NCI-H1694 treated with DMSO at 0.1 percent for 48 hours (cell line): Measurements from ENCODE around the gene PTPRA.
"Not testable (repeated sequence)": the region's sequence is repeated elsewhere in the genome, so short reads cannot be mapped to it uniquely, and the experiment has no call there.

Experiments
- DNase-seq: peaks from one replicate; lab custom pipeline; 2025; lab: John Stamatoyannopoulos, UW

The PTPRA gene

DNA sequence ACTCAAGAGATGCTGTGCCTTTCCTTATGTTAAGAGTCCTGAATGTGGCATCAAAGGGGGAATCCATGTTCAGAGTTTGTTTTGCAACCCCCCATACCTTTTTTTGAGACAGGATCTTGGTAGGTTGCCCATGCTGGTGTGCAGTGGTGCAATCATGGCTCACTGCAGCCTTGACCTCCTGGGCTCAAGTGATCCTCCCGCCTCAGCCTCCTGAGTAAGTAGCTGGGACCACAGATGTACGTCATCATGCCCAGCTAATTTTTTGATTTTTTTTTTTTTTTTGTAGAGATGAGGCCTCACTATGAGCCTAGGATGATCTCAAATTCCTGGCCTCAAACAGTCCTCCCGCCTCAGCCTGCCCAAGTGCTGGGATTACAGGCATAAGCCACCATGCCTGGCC is 16.5 kb downstream of the PTPRA start:
- no peak for DNase-seq

DNA sequence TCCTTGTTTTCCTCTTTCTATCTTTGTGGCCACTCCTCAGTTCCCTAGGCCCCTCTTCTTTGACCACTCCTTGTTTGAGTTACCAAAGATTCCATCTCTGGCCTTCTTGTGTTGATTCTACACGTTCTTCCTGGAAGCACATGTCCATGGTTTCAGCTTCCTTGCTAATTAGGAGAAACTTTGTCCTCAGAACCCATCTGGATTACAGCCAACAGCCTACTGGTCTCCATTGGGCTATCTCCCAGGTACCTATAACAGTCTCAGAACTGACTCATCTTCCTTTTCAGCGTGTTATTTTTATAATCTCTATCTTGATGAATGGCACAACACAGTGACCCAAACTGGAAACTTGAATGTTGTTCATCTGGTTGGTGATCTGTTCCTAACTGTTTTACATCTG is 17.5 kb downstream of the PTPRA start:
- DNase-seq = no peak

DNA sequence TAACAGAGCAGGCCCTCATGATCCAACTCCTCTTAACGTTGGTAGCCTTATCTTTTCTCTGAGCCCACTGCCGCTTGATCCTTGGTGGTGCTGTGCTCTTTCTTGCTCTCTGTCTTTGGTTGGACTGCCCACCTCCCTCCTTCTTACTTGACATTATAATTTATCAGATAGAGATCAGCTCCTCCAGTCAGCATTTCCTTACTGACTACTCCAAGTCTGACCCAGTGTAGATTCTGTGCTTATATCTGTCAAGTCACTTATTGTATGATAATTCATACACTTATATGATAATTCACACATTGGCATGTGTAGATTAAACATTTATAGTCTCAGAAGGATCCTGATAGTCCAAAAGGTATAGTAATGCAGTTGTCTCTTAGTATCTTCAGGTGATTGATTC is 18.1 kb downstream of the PTPRA start:
- DNase-seq = no peak

DNA sequence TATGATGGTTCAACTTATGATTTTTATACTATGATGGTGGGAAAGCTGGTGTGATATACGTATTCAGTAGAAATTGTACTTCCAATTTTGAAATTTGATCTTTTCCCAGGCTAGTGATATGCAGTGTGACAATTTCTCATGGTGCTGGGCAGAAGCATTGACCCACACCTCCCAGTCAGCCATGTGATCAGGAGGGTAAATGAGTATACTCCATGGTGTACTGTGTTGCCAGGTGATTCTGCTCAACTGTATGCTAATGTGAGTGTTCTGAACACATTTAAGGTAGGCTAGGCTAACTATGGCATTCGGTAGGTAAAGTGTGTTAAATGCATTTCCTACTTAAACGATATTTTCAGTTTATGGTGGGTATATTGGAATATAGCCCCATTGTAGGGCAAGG is 19.1 kb downstream of the PTPRA start:
- no peak for DNase-seq

DNA sequence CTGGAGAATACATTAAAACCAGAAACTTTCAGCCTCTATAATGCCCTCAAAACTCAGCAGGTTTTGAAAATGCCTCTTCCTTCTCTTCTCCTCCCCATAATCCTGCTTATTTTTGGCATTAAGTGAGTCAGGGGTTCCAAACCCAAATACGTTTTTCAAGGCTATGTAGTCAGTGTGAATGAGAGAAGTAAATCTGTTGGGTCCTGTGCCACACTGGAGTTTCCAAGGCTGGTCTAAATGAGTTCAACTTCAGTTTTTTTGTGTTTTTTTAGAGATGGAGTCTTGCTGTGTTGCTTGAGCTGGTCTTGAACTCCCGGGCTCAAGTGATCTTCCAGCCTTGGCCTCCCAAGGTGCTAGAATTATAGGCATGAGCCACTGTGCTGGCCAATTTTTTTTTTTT is 20.9 kb downstream of the PTPRA start:
- no peak for DNase-seq

DNA sequence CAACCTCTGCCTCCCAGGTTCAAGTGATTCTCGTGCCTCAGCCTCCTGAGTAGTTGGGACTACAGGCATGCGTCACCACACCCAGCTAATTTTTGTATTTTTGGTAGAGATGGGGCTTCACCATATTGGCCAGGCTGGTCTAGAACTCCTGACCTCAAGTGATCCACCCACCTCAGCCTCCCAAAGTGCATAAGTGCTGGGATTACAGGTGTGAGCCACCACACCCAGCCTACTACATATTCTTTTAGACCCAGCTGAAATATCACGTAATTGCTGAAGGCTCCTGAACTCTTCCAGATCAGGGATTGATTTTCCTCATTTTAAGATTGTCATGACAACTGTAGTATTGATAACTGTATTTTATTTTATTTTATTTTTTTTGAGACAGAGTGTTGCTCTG is 21.9 kb downstream of the PTPRA start:
- DNase-seq = not testable (repeated sequence)

DNA sequence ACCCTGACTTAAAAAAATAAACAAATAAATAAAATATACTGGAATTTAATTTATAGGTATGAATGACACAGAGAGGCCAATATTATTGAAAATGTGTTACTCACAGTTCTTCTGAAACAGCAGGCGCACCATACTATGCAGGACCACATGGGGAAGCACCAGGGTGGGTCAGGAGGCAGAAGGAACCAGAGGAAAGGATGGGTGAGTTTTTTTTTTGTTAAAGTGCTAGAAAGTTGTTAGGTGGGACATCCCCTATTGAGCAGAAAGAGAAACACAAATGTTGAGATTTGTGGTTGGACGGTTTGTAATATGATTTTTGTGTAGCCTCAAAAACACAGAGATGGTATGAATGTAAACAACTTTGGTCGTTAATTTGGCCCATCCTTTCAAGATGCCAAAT is 26.0 kb downstream of the PTPRA start:
- no peak for DNase-seq

DNA sequence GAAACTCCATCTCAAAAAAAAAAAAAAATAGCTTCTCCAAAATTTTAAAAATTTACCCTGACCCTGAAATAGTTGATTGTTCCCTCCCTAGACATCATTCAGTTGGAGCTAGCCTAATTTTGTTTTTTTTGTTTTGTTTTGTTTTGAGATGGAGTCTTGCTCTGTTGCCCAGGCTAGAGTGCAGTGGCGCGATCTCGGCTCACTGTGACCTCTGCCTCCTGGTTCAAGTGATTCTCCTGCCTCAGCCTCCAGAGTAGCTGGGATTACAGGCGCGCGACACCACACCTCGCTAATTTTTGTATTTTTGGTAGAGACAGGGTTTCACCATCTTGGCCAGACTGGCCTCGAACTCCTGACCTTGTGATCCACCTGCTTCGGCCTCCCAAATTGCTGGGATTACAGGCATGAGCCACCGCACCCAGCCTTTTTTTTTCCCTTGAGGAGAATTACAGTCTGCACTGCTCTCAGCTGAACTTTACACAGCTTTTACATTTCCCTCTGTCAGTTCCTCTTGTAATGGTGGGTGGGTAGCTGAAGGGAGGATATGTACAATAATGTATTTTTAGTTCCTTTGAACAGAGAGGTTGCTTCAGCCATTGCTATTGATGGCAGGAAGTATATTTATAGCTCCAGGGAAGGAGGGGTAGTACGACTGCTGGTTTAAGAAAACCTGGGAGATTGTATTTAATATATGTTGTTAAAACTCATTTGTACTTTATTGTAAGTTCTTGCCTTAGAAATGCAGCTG is 27.7 kb downstream of the PTPRA start:
- DNase-seq = no peak

DNA sequence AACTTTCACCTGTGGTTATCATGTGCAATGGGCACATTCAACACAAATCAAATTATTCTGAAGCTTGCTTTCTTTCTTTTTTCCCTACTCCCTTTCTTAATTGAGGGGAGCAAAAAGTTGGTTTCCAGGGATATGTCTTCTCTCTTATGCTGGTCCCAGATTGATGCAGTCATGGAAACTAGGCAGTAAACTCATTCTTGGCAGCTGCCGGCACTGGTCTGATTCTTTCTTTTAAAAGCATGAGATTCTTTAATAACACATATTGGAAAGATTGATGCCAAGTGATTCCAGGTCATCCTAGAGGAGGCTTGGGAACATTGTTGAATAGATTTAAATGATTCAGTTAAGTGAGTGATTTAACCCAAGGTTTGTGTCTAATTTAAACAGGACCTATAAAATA is 29.0 kb downstream of the PTPRA start:
- DNase-seq = no peak

DNA sequence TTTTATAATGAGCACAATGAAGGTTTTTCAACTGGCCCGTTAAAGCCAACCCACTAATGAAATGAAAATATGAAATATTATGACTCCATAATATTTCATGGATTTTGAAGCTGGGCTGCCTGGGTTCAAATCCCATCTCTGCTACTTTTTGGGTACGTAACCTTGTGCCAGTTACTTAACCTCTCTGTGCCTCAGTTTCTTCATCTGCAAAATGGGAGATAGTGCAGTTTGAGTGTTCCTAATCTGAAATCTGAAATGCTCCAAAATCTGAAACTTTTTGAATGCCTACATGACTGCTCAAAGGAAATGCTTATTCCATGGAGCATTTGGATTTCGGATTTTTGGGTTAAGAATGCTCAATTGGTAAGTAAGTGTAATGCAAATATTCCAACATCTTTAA is 29.5 kb downstream of the PTPRA start:
- no peak for DNase-seq

DNA sequence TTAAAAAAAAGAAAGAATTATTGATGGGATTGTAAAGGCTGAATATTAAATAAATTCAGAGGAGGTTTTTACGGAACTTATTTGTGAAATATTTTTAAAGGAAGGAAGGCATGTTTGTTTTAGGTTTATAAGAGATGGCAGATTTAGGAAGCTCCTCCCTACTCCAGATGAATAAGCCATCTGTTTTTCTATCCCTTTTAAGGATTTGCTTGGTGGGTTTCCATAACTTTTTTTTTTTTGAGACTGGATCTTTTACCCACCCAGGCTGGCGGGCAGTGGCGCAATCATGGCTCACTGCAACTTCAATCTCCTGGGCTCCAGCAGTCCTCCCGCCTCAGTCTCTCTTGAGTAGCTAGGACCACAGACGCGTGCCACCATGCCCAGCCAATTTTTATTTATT is 30.4 kb downstream of the PTPRA start:
- DNase-seq = no peak

DNA sequence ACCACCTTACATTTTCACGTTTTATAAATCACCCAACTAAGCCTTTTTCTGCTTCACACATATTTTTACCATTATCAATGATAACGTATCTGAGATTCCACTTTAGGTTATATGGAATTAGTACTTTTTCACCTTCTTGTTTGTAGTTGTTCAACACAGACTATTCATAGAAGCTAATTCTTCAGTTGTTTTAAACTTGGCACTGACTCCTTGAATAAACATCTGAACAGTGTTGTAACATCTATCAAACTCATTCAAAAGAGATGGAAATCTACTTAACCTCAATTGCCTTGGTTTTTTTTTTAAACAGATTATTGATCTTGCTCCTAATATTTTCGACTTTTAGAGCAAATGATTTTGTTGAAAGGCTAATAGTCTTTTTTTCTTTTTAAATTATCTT is 34.2 kb downstream of the PTPRA start:
- DNase-seq = no peak

DNA sequence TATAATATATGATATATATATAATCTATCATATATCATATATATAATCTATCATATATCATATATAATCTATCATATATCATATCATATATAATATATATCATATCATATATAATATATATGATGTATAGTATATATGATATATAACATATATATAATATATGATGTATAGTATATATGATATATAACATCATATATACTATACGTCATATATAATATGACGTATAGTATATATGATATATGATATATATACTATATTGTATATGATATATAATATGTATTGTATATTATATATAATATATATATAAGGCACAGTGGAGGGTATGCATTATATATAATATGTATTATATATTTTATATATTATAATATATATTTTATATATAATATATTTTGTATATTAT is 36.7 kb downstream of the PTPRA start:
- DNase-seq = no peak

DNA sequence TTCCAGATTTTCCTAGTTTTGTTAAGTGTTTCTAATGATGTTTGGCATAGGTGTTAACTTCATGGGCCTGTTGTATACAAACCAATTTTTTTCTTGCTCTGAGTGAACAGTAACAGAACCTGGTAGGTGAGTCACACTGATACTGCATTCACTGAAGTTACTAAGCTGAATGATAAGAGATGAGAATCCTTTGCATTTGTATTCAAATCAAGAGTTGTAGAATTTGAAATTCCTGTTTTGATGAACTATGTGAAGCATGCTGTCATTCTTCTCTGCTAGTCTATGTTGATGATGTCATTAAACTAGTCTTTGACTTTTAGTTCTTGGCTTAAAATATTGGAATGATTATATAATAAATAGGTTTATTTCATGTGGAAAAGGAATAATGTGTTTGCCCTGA is 37.9 kb downstream of the PTPRA start:
- no peak for DNase-seq

DNA sequence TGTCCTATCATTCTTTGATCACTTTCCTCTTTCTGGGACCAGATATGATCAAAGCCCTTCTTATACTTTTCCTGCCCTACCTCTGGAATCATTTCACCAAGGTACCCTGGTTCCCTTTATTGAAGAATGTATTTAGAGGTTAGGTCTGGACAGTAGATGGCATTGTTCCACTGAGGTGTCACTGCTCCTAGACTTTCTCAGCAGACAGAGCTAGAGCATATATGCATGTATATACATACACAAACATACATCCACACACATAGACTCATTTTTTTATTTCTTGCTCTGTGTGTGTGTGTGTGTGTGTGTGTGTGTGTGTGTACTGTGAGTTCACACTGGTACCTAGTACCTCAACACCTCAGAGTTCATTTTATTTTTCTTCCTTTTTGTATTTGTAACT is 40.9 kb downstream of the PTPRA start:
- DNase-seq = peak; percentile 18

DNA sequence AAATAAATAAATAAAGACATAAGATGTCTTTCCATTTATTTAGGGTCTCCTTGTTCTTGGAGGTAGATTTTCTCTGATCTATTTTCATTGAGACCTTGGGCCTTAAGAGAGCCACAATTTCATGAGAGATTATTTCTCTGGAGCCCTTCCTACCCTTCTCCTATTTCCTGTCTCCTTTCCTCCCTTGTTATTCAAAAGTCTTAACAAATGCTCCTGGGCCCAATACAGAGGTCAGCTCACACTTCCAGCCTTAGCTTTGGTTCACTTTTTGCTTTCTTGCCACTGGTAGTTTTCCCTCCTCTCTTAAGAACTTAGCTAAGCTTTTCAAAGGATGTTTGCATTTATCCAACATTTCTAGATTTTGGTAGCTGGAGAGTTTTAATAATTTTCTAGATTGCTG is 44.0 kb downstream of the PTPRA start:
- DNase-seq = no peak

DNA sequence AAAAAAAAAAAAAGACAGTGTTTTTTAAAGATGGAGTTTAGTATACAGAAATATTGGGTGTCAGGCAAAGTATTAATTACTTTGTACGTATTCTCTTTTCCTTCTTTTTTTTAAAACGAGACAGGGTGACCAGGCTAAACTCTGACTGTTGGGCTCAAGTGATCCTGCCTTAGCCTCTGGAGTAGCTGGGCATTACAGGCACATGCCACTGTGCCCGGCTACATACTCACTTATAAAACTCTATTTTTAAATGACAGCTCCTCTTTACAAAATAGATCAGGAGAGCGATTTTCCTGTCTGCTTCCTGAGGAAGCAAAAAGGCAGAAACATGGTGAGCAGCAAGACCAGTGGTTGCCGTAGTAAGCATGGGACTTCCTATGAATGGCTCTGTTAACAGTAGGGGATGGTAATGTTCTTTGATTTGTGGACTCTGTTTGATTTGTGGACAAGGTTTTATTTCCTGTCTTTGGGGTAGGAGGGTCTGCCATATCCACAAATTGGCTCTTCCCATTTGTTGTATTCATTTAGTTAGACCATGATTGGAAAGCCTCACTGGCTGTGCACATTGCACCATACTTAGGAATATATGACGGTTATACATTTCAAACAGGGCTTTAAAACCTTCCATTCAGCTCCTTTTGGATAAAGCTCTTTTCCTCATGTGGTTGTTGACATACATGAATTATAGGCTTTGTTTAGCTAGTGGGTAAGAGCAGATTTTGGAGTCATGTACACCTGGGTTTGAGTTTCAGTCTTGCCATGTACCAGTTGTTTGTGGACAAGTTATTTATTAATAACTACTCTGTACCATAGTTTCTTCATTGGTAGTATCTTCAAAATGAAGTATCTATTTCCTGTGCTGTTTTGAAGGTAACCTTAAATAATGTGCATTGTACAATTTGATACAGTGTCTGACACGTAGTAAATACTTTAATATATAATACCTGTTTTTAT is 45.1 kb downstream of the PTPRA start:
- DNase-seq = no peak

DNA sequence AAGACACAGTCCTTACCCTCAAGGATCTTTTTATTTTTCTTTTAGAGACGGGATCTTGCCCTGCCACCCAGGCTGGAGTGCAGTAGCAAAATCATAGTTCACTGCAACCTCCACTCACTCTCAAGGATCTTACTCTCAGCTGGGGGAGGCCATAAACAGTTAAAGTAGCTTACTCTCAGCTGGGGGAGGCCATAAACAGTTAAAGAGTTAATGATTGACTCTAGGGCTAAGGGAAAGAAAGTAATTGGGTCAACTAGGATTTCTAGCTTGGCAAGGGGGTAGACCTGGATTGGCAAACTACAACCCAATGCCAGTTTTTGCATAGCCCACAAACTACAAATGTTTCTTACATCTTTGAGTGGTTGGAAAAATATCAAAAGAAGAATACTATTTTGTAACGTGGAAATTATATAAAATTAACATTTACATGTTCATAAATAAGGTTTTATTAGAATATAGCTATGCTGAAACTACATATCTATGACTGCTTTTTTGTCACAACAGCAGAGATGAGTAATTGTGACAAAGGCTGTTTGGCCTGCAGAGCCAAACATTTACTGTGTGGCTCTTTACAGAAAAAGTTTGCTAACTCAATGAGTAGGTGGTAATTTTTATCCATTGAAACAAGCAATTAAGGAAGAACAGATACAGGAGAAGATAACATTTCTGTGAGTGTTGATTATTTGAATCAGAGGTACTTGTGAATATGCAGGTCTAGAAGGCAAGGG is 46.4 kb downstream of the PTPRA start:
- no peak for DNase-seq

DNA sequence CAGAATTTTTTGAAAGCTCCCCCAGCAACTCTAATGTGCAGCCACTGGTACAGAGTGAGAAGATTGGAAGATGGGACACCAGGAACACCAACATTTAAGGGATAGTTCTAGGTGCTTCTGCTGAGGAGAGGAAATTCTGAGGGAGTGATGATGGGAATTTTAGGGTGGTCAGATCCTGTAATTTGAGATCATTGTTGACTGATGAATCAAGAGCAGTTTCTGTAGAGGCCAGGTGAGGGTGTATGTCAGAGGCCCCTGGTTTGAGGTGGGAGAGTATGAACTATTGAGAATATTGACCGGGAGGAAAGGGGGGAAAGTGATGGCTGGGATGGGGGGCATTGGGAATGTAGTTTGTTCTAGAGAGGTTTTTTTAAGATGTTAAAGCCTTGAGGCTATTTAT is 47.2 kb downstream of the PTPRA start:
- no peak for DNase-seq

DNA sequence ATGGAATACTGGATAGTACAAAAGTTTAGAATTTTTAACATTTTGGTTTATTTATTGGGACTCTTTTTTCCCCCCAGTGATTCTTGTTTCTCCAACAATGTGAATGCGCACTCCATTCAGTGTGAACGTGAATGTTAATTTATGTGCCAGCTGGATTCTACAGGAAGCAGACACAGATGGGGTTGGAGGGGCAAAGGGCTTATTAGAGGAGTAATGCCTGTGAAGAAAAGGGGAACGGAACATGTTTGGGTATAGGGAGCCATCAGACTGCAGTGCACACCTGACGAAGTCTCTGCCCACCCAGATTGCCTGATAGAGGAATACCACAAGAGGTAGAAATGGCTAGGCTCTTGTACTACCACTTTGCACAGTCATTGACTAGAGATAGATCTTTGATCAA is 48.2 kb downstream of the PTPRA start:
- no peak for DNase-seq

DNA sequence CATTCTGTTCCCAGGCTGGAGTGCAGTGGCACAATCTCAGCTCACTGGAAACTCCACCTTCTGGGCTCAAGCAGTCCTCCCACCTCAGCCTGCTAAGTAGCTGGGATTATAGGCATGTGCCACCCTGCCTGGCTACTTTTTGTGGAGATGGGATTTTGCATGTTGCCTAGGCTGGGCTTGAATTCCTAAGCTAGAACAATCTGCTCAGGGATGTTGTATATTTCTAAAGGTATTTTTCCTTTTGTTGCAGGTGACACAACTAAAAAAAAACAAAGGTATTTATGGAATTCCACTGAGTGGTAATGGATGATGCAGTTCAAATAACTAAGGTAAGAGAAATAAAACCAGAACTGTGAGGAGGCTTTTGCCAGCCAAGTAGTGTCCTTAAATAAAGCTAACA is 49.7 kb downstream of the PTPRA start:
- DNase-seq = no peak

DNA sequence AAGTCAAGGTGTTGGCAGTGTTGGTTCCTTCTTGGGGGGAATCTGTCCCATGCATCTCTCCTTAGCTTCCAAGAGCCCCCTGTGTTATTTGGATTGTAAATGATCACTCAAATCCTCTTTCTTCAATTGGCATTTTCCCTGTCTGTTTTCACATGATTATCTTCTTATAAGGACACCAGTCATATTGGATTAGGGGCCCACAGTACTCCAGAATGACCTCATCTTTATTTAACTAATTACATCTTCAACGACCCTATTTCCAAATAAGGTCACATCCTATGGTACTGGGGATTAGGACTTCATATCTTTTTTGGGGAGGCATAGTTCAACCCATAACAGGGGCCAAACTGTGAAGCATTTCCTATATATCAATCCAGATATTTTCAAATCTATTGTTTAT is 57.3 kb downstream of the PTPRA start:
- no peak for DNase-seq

DNA sequence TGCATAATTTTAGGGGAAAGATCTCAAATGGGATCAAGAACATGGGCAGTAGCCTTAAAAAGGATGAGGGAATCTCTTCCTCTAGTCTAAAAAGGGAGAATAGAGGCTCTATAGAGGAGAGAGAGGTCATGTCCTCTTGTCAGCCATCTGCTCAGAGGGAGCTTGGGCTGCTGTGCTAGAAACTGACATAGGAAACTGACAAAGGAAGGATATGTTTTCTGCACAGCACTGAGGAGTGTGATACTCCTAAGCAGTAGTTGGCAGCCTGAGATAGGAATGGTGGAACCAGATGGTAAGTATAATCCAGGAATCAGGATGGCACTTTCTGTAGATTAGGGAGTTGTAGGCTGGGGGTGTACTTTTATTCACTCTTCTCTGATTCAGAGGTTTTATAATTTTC is 59.2 kb downstream of the PTPRA start:
- peak; percentile 25 for DNase-seq
